ENCODE results near the gene PELI3.

The PELI3 gene

DNA sequence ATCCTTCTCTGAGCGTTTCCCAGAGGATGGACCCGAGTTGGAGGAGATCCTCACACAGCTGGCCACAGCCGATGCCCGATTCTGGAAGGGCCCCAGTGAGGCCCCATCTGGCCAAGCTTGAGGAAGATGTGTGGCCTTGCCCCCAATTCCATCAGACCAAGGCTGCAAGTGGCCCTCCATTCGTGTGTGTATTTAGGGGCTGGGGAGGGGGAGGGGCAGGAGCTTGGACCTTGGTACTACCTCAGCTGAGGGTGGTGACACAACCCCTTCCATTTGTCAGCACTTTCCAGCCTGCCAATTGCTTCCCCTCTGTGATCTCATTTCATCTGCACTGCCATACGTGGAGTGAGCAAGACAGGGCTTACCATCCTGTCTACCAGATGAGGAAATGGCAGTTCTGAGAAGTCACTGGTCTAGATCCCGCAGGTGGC lies 42.4 kb downstream of the PELI3 start:
- DNase-seq, result no peak

DNA sequence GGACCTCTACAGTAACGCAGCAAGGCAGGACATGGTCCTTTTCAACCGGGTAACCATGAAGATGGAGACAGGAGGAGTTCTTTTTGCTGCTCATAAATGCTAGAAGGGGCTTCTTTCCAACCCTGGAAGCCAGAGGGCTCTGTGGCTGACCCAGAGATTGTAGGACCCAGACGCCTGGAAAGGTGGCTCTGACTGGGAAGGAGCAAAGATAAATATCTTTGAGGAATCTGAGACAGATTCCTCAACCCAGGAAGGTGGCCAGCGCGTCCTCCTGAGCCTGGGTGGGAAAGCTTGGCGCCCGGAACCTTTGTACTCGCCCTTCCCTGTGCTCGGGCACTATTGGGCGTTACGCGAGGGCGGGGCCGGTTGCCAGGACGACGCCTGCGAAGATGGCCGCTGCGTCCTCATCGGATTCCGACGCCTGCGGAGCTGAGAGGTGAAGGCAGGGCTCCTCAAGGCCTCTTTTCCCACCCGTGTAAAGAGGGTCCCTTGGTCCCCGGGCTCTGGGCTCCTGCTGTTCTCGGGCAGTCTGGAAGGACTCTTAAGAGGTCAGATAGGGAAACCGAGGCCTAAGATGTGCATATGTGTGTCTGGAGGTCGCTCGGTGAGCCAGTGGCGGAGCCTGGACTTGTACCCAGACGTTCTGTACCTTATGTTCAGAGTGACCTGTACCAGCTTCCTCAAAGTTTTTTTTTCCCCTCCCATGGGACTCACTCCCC lies 43.7 kb downstream of the PELI3 start, which contains the start of gene BBS1:
BBS1 (plus strand) TSS at position 365 of the 719 bp plus-strand sequence; CDS start at position 390, 25 bp downstream.
- DNase-seq, result no peak

DNA sequence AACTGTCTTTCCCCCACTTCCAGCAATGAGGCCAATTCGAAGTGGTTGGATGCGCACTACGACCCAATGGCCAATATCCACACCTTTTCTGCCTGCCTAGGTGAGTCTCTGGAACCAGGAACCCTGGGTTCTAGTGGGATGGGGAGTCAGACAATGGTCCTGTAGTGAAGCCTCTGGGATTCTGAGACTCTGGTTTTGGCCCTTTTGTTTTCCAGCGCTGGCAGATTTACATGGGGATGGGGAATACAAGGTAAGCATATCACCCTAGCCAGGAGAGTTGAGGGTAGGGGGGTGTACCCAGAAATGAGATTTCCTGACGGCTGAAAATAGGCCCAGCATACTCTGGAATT lies 44.3 kb downstream of the PELI3 start:
- DNase-seq, result no peak

DNA sequence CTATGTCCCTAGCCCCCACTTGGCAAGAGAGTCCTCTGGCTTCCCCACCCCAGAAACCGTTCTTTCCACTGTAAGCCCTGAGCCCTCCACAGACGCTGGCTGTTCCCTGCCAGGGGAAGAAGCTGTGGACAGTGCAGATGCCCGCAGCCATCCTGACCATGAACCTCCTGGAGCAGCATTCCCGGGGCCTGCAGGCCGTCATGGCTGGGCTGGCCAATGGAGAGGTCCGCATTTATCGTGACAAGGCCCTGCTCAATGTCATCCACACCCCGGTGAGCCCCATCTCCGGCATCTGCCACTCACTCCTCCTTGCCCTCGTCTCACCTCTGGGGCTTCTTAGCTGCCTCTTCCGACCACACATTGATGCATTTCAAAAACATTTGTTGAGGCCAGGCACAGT lies 56.9 kb downstream of the PELI3 start:
- DNase-seq, result no peak

DNA sequence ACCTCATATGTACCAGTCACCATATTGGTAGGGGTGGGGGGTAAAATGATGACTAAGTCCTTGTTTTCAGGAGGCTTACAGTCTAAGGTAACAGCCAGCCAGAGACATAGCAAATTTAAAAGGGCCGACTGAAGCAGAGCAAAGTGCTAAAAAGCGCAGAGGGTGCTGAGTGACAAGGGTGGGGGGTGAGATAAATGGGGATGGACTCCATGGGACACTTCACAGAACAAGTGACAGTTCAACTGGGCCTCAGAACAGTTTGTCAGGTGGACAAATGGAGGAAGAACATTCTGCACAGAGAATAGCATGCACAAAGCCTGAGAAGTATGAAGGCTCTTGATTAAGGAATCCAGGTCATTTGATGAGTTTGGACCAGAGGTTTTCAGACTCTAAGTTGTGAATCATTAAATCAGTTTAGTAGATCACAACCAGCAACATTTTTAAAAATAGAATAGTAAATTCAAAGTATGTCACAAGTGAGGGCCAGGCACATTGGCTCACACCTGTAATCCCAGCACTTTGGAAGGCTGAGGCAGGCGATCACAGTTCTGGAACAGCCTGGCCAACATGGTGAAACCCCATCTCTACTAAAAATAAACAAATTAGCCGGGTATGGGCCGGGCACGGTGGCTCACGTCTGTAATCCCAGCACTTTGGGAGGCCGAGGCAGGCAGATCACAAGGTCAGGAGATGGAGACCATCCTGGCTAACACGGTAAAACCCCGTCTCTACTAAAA lies 57.8 kb downstream of the PELI3 start:
- no peak for DNase-seq

Measured in cortex of kidney (tissue), 1 donor.